Middle frontal gyrus (tissue), 1 donor: ENCODE data around the gene ZNF670.
"Not testable (repeated sequence)": the region's sequence is repeated elsewhere in the genome, so short reads cannot be mapped to it uniquely, and the experiment has no call there.

Experiments used
- DNase-seq: peaks from one replicate; pipeline ENCODE4 v3.0.0-alpha.2; 2015; ENCODE audit warnings: low spot score; ENCODE audit errors: extremely low spot score

The ZNF670 gene

GRCh38 chr1:247043406-247043805 is 35.2 kb downstream of the ZNF670 start:
- no peak for DNase-seq

GRCh38 chr1:247037511-247038320 is 40.9 kb downstream of the ZNF670 start:
- no peak for DNase-seq

GRCh38 chr1:247032306-247032705 is 46.3 kb downstream of the ZNF670 start:
- DNase-seq, result not testable (repeated sequence)
